Stimulated activated CD4-positive, alpha-beta T cell treated with anti-CD3 and anti-CD28 coated beads, Interleukin-15, amount 100 ng/mL, for 1 hour (primary cell): ENCODE measurements around the gene GPR25.
"Not testable (repeated sequence)": the region's sequence is repeated elsewhere in the genome, so short reads cannot be mapped to it uniquely, and the experiment has no call there.

Source experiments
- DNase-seq, 2 donors: peaks; one replicate each; pipeline ENCODE4 v3.0.0-alpha.2; 2020; ENCODE audit warnings: low read depth in 1 of 2, low spot score in 1 of 2

The GPR25 gene

DNA sequence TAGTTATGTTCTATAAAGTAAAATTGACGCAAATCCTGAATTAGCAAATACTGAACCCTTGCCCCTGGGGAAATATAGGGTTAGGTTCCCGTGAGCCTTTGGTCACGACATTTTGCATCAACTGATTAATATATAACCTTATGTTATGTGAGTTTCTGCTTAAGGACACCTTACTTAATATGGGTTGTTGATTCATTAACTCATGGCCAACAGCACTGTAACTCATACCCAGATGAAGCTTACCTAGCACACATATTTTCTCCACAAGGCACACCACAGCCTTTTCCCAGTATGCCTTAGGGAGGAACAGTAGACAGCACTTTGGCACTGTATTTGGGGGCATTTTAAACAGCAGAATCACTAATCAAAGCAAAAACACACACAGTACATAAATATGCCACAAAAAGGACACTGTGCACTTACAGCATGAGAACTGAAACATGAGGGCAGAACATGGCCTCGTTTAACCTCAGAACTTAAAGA lies 37.0 kb downstream of the GPR25 start:
- no peak for DNase-seq

DNA sequence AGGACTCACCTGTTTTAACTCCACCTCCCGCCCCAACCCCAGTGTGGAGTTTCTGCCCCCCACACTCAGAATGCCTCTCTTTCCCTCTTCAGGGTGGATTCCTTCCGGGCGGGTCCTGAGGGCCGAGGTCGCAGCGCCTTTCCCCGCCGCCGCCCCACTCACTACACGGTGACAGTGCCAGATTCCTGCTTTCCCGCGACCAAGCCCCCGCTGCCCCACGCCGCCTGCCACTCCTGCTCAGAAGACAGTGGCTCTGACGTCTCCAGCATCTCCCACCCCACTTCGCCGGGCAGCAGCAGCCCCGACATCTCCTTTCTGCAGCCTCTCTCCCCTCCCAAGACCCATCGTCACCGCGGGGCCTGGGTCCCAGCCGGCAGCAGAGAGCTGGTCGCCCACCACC lies 38.6 kb downstream of the GPR25 start:
- no peak for DNase-seq

DNA sequence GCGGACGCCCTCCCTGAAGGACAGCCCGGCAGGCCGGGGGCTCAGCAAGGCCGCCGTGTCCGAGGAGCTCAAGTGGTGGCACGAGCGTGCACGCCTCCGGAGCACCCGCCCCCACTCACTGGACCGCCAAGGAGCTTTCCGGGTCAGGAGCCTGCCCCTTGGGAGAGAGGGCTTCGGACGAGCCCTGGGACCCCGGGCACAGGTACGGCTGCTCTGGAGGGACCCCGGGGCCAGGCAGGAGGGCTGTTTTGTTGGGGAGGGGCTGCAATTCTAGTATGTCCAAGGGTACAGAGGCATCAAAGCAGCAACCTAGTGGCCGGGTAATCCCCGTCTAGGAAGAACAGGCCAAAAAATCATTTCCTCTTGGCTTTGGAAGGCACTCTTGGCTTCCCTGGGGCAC lies 39.2 kb downstream of the GPR25 start:
- not testable (repeated sequence) for DNase-seq

DNA sequence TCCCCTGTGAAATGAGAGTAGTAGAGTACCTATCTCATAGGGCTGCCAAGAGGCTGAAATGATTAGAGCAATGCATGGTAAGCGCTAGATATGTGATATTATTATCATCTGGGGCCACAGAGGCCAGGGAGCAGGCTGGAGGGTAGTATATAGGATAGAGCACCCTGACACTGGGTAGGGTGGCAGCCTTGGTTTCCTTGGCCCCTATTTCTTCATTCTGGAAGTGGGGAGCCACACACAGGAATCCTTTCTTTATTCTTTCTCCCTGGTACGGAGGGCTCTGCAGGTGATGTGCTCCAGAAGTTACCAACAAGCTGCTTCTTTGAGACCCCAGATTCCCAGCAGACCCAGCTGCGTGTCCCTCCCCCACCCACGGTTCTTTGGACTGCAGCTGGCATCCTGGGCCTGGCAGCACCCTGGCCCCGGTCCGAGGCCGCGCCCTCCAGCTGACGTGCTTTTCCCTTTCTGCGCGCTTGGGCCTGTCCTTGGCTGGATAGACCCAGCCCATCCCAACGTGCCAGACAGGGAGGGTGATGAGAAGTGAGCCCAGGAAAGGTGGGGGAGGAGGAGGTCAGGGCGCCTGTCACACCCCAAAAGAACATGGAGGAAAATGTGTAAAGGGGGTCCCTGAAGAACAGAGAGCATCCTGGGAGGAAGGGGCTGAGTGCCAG lies 40.1 kb downstream of the GPR25 start:
- DNase-seq, result no peak

- no peak for DNase-seq
Observed at GRCh38 chr1:200916152-200916551, 43.4 kb downstream of the GPR25 start.

- DNase-seq, result no peak
Observed at GRCh38 chr1:200916681-200917080, 43.9 kb downstream of the GPR25 start.

- no peak for DNase-seq
Observed at GRCh38 chr1:200917291-200917817, 44.6 kb downstream of the GPR25 start.

DNA sequence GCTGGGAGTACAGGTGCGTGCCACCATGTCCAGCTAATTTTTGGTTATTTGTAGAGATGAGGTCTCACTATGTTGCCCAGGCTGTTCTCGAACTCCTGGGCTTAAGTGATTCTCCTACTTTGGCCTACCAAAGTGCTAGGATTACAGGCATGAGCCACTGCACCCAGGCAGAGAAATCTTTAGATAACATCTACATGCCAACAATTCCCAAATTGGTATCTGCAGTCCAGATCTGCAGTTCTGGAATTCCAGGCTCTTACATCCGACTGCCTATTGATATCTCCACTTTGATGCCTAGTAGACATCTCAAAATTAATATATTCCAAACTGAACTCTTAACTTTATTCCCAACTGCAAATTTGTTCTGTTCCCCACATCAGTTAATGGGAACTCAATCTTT lies 45.2 kb downstream of the GPR25 start:
- no peak for DNase-seq

DNA sequence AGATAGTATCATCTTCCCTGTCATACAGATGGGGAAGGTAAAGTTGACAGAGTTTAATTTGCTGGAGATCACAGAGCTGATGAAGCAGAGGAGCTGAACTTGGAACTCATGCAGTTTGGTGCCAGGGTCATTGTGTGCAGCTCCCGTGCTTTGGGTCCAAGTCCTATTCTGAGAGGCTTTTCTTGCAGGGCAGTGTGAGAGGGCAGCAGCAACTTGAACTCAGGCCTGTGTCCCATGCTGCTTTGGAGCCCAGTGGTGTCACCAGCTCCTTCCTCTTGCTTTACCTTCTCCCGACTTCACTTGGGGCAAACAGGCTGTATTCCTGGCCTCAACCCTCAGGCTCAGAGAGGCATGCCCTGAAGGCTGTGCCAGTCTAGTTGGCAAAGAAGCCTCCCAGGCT lies 46.6 kb downstream of the GPR25 start:
- DNase-seq, result no peak

DNA sequence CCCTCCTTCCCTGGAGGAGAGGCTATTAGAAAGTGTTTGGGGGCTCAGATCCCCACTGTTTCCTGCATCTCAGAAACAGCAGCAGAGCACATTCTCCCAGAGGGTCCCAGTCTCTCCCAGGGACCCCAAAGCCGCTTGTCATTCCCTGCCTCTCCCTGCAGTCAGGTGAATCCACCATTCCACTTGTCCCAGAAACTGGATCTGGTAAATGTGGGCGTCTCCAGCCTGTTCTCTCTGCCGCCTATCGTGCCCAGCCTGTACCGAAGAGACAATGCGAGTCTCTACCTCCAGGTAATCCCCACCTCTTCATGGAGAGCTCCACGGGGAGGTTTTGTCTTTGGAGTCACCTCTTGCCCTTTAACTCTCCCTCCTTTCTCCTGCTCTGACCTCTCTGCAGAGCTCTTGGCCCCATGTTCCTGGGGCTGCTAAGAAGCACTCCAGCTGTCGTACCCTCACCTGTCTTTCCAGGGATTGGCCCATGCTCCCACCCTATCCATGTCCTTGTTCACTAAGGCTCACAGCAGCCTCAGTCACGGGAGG lies 48.9 kb downstream of the GPR25 start:
- no peak for DNase-seq

- no peak for DNase-seq
Observed at GRCh38 chr1:200922406-200922805, 49.6 kb downstream of the GPR25 start.

DNA sequence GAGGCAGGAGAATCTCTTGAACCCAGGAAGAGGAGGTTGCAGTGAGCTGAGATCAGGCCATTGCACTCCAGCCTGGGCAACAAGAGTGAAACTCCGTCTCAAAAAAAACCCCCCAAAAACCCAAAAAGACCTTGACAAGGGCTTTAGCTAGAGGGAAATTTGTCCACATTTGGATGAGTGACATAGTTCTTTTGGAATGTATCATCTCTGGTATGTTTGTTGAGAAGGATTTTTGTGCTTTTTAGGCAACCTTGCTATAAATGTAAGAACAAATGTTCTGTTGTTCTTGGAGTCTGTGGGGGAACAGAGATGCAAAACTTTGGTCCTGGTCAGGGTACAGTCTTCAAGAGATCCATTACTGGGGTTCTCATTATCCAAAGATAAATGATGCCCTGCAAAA lies 50.8 kb downstream of the GPR25 start:
- DNase-seq, result no peak
